CD14-positive monocyte (primary cell): ENCODE data around the gene GNPTAB. TPM values are rescaled to one million over a fixed set of nuclear protein-coding genes. Genes with fewer than 3 reads are reported as not detected.
A peak's percentile ranks its signal among the peaks of the same experiment; 100 is the strongest.

Experiments
- DNase-seq, 3 donors: peaks; one replicate each; pipeline ENCODE4 v3.0.0-alpha.2; 2011 to 2022
- H2AFZ ChIP-seq: 2 replicates; pipeline ENCODE4 v1.6.0; 2012; ENCODE audit warnings: mild to moderate bottlenecking, low read depth, low read length, inconsistent platforms; ENCODE audit not compliant: insufficient read depth, poor library complexity, severe bottlenecking
- H3K27ac ChIP-seq, 2 donors: 1 replicate in 1 of 2; 2 replicates in 1 of 2; pipeline ENCODE4 v1.5.1; 2012 to 2013; ENCODE audit warnings: low read length in 2 of 2, control low read depth in 1 of 2, inconsistent platforms in 1 of 2, low read depth in 1 of 2, mild to moderate bottlenecking in 1 of 2
- H3K27me3 ChIP-seq, 2 donors: one replicate each; pipeline versions ENCODE4 v1.6.0 to v1.6.1; 2011 to 2013; ENCODE audit warnings: low read length in 2 of 2; ENCODE audit not compliant: control insufficient read depth in 2 of 2, insufficient read depth in 2 of 2
- H3K36me3 ChIP-seq, 2 donors: replicated peaks in 1 of 2; 1 replicate in 1 of 2; 2 replicates in 1 of 2; pipeline versions ENCODE4 v1.5.1 to v1.6.1; 2012 to 2013; ENCODE audit warnings: low read length in 2 of 2, control low read depth in 1 of 2, inconsistent platforms in 1 of 2, mild to moderate bottlenecking in 1 of 2; ENCODE audit not compliant: insufficient read depth in 2 of 2, control insufficient read depth in 1 of 2
- H3K4me1 ChIP-seq, 2 donors: 1 replicate in 1 of 2; 2 replicates in 1 of 2; pipeline versions ENCODE4 v1.5.1 to v1.6.1; 2012 to 2013; ENCODE audit warnings: low read length in 2 of 2, control low read depth in 1 of 2, inconsistent platforms in 1 of 2, mild to moderate bottlenecking in 1 of 2, moderate library complexity in 1 of 2; ENCODE audit not compliant: insufficient read depth in 2 of 2, control insufficient read depth in 1 of 2
- H3K4me2 ChIP-seq: replicated peaks from 2 replicates; pipeline ENCODE3; 2012; ENCODE audit warnings: low read length, moderate library complexity, mild to moderate bottlenecking; ENCODE audit not compliant: poor library complexity, severe bottlenecking; ENCODE audit errors: extremely low read depth
- H3K4me3 ChIP-seq, 3 experiments: fragments of 200-600 bp in 1 of 3; sonication (generic) in 1 of 3; replicated peaks in 1 of 3; 1 replicate in 2 of 3; 2 replicates in 1 of 3; pipeline ENCODE4 v1.5.1; 2011 to 2013; ENCODE audit warnings: low read length in 3 of 3, mild to moderate bottlenecking in 3 of 3, control low read depth in 2 of 3, low read depth in 2 of 3, inconsistent platforms in 1 of 3, moderate library complexity in 1 of 3
- H3K79me2 ChIP-seq: 2 replicates; pipeline ENCODE4 v1.6.0; 2012; ENCODE audit warnings: mild to moderate bottlenecking, control low read depth, inconsistent platforms, low read length, moderate library complexity; ENCODE audit not compliant: insufficient read depth
- H3K9ac ChIP-seq: 2 replicates; pipeline ENCODE4 v1.6.0; 2017; ENCODE audit warnings: low read length, mild to moderate bottlenecking; ENCODE audit not compliant: insufficient read depth, poor library complexity, severe bottlenecking
- H3K9me3 ChIP-seq, 2 donors: replicated peaks in 1 of 2; 1 replicate in 1 of 2; 2 replicates in 1 of 2; pipeline versions ENCODE4 v1.5.1 to v1.6.1; 2012 to 2013; ENCODE audit warnings: low read length in 2 of 2, control low read depth in 1 of 2; ENCODE audit not compliant: control insufficient read depth in 1 of 2, insufficient read depth in 1 of 2
- H4K20me1 ChIP-seq: 2 replicates; pipeline ENCODE4 v1.6.0; 2012; ENCODE audit warnings: mild to moderate bottlenecking, low read length, control low read depth, moderate library complexity; ENCODE audit not compliant: insufficient read depth
- H3K27ac Mint-ChIP-seq, 7 donors: one replicate each; pipeline ENCODE4 v1.8.0; 2020; ENCODE audit warnings: mild to moderate bottlenecking in 7 of 7, mixed read lengths in 7 of 7, moderate library complexity in 6 of 7, inconsistent platforms in 2 of 7
- H3K27me3 Mint-ChIP-seq, 3 donors: one replicate each; pipeline ENCODE4 v1.8.0; 2021 to 2022; ENCODE audit warnings: low read depth in 3 of 3, mild to moderate bottlenecking in 3 of 3, mixed read lengths in 3 of 3, moderate library complexity in 3 of 3, inconsistent platforms in 1 of 3
- H3K36me3 Mint-ChIP-seq, 2 donors: one replicate each; pipeline ENCODE4 v1.8.0; 2020; ENCODE audit warnings: mixed read lengths in 2 of 2, inconsistent platforms in 1 of 2, mild to moderate bottlenecking in 1 of 2
- H3K4me1 Mint-ChIP-seq: one replicate; pipeline ENCODE4 v1.8.0; 2020; ENCODE audit warnings: mild to moderate bottlenecking, mixed read lengths
- H3K4me3 Mint-ChIP-seq, 2 donors: one replicate each; pipeline ENCODE4 v1.8.0; 2020; ENCODE audit warnings: mild to moderate bottlenecking in 2 of 2, mixed read lengths in 2 of 2, moderate library complexity in 1 of 2
- H3K9me3 Mint-ChIP-seq, 7 donors: one replicate each; pipeline ENCODE4 v1.8.0; 2020 to 2022; ENCODE audit warnings: mixed read lengths in 7 of 7, mild to moderate bottlenecking in 6 of 7, moderate library complexity in 6 of 7, inconsistent platforms in 2 of 7
- CTCF ChIP-seq: fragments of 200-600 bp; IDR thresholded peaks from one replicate; pipeline ENCODE4 v1.8.0; 2022; ENCODE audit warnings: antibody characterized with exemption, mild to moderate bottlenecking
- WGBS: methylation state at CpG from one replicate; pipeline ENCODE4 v1.1.5; 2013; ENCODE audit warnings: missing lambda C conversion rate; ENCODE audit not compliant: insufficient coverage; 5-methylcytosine and 5-hydroxymethylcytosine counted together
- intact Hi-C, 2 donors: fragments of 100-400 bp; cut with micrococcal nuclease; formaldehyde crosslinking; loops; one replicate each; pipeline versions ENCODE4 v1.15.0 to v1.15.1; 2023
- polyA plus RNA-seq, 3 donors: library from polyadenylated mRNA; depleted of rRNA in 1 of 3; unstranded in 2 of 3; stranded (reverse) in 1 of 3; fragments of 300-500 nt in 2 of 3; fragments of >200 nt in 1 of 3; fragmentation: Illumina TruSeq in 2 of 3; gene quantifications; 1 replicate in 2 of 3; 2 replicates in 1 of 3; pipeline ENCODE4 v1.2.3, GENCODE V29; 2012 to 2021

The GNPTAB gene
- polyA plus RNA-seq, 3 donors = 14.4 to 29.1 (median 24.1) TPM

GRCh38 chr12:101713930-101714329 lies 116.8 kb downstream of the GNPTAB start:
- Histone ChIP-seq H3K27me3 (no peaks in the 10 kb centered on the region), H3K4me3 (no peak overlapping the region), H3K9ac (no peak overlapping the region), H4K20me1 (peaks cover 46% of the 10 kb centered on the region), H3K4me1 (peaks cover 14 to 17% of the 10 kb centered on the region in 2 donors), H3K79me2 (peaks cover 79% of the 10 kb centered on the region), H3K27ac (no peak overlapping the region), H3K36me3 (peaks cover 5 to 21% of the 10 kb centered on the region in 2 donors), H3K9me3 (no peaks in the 10 kb centered on the region), H3K4me2 (no peak overlapping the region), H2AFZ (no peak overlapping the region)
- TF ChIP-seq CTCF = no peak
- no peak for DNase-seq
- peak overlapping the region in 1 of 7 donors; percentile 7 for H3K27ac Mint-ChIP-seq
- intact Hi-C loops = no loop called here
- H3K4me3 Mint-ChIP-seq = no peak overlapping the region
- H3K27me3 Mint-ChIP-seq = peaks cover 0 to 2% (median 0%) of the 10 kb centered on the region in 3 donors
- no CpG with 5 or more reads among the region's 2 CpGs for WGBS
- H3K4me1 Mint-ChIP-seq = peaks cover 46% of the 10 kb centered on the region
- no peaks in the 10 kb centered on the region for H3K9me3 Mint-ChIP-seq
- H3K36me3 Mint-ChIP-seq = peaks cover 11 to 23% of the 10 kb centered on the region in 2 donors

GRCh38 chr12:101713059-101713682 lies 117.6 kb downstream of the GNPTAB start:
- Mint-ChIP-seq H3K27ac (peak overlapping the region in 4 of 7 donors; percentile 26 to 55 (median 44)), H3K9me3 (no peaks in the 10 kb centered on the region), H3K4me1 (peaks cover 46% of the 10 kb centered on the region), H3K27me3 (peaks cover 0 to 2% (median 0%) of the 10 kb centered on the region in 3 donors), H3K4me3 (no peak overlapping the region), H3K36me3 (peaks cover 10 to 19% of the 10 kb centered on the region in 2 donors)
- no peak for TF ChIP-seq CTCF
- H3K79me2 ChIP-seq = peaks cover 87% of the 10 kb centered on the region
- H3K4me1 ChIP-seq = peaks cover 14 to 17% of the 10 kb centered on the region in 2 donors
- no peaks in the 10 kb centered on the region for H3K9me3 ChIP-seq
- H2AFZ ChIP-seq = no peak overlapping the region
- H3K27me3 ChIP-seq = no peaks in the 10 kb centered on the region
- peaks cover 5 to 14% of the 10 kb centered on the region in 2 donors for H3K36me3 ChIP-seq
- 94% methylated on average over 4 of the region's 5 CpGs for WGBS
- intact Hi-C loops = no loop called here
- DNase-seq = no peak
- no peak overlapping the region for H3K27ac ChIP-seq
- H3K4me3 ChIP-seq = no peak overlapping the region
- H3K9ac ChIP-seq = no peak overlapping the region
- peaks cover 49% of the 10 kb centered on the region for H4K20me1 ChIP-seq
- no peak overlapping the region for H3K4me2 ChIP-seq
